Skin of body (tissue), 3 donors: ENCODE data around the gene PRMT1. TPM values are rescaled to one million over a fixed set of nuclear protein-coding genes. Genes with fewer than 3 reads are reported as not detected.
"Not testable (repeated sequence)": the region's sequence is repeated elsewhere in the genome, so short reads cannot be mapped to it uniquely, and the experiment has no call there.

Experiments used
- DNase-seq: peaks from one replicate; lab custom pipeline; 2025; lab: John Stamatoyannopoulos, UW
- small RNA-seq: library from RNA; depleted of rRNA; stranded (forward); fragments of <200 nt; gene quantifications from one replicate; pipeline ENCODE3, GENCODE V24; 2014; ENCODE audit warnings: low replicate concordance
- total RNA-seq: library from RNA; depleted of rRNA; stranded (reverse); fragments of >200 nt; gene quantifications from one replicate; pipeline ENCODE4 v1.2.3, GENCODE V29; 2014

Gene PRMT1
- total RNA-seq, 1 donor from 2014 or later: 129 TPM

DNA sequence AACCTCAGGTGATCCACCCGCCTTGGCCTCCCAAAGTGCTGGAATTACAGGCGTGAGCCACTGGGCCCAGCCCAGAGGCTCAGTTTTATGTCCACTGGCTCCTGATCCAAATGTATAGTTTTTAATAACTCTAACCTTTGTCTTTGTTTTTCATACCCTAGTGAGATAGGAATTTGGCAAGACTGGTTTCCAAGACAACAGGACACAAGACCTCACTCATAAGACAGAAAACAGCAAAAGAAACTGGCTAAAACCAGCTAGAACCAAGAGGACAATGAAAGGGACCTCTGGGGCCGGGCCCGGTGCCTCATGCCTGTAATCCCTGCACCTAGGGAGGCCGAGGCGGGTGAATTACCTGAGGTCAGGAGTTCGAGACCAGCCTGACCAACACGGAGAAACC, 41.4 kb downstream of the PRMT1 start:
- DNase-seq: no peak

DNA sequence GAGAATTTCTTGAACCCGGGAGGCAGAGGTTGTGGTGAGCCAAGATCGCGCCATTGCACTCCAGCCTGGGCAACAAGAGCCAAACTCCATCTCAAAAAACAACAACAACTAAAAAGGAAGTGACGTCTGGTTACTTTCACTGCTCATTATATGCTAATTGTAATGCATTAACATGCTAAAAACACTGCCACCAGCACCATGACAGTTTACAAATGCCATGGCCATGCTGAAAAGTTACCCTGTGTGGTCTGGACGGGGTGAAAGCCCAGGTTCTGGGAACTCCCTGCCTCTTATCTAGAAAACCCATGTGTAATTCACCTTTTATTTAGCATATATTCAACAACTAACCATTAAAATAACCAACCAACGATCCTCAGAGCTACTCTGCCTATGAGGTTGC, 41.9 kb downstream of the PRMT1 start:
- no peak for DNase-seq

DNA sequence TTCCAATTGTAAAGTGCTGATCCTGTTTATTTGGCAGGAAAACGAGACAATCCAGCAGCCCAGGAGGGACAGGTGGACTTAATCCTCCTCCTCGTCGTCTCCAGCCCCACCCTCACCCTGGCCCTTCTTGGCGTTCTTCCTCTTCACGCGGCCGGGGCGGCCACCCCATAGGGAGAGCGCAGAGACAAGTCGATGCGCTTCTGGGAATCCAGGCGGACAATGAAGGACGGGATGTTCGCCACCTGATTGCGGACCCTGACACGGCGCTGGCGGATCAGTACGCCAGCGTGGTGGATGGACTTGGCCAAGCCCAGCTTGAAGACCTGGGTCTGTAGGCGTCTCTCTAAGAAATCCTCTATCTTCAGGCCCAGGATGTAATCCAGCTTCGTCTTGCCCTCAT, 42.3 kb downstream of the PRMT1 start:
- not testable (repeated sequence) for DNase-seq

DNA sequence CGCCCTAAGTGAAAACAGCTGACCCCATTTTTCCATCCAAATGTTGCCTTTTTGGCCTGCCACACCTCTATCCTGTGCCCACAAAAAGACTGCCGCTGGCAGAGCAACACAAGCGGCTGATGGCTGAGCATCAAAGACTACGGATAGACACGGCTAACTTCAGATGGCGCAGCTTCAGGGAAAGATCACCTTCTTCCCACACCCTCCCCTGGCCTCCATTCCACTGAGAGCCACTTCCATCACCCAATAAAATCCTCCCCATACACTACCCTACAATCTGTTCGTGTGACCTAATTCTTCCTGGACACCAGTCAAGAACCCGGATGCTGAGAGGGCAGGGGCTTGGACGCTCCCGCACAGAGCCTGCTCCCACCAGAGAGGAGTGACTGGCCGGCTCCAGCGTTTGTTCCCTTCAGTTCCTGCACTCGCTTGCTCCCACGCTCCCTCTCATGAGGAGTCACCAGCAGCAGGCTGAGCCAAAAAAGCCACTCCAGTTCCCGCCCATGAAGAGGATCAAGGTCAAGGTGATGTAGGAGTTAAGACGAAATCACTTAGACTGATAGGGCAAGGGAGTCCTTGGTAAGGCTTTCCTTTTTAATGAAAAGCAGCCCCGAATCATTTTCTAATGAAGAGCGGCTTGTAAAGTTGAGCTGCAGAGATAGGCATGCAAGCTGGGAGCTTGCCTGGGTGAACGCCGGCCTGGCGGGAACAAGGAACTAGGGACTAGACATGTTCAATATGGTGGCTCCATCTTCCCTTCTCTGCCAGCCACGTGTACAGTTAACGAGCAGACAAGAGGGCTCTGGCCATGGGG, 50.4 kb downstream of the PRMT1 start:
- peak; percentile 27 for DNase-seq

- DNase-seq: no peak
Observed at GRCh38 chr19:49730166-49730565, 53.1 kb downstream of the PRMT1 start.

Small RNAs within 50 kb of the gene (small RNA-seq; reads per million reads assigned to genes)
- not detected for gene MIR5088

Other genes with a start within 250 kb of the PRMT1 start
- 0.59 TPM for gene SLC17A7, start 235.7 kb upstream of the PRMT1 start, total RNA-seq
- 49.7 TPM for gene PIH1D1, start 225.5 kb upstream of the PRMT1 start, total RNA-seq
- 22.5 TPM for gene ALDH16A1, start 224.0 kb upstream of the PRMT1 start, total RNA-seq
- 1.3 TPM for gene FLT3LG, start 203.1 kb upstream of the PRMT1 start, total RNA-seq
- gene RPL13A, start 189.7 kb upstream of the PRMT1 start, total RNA-seq: 3,296 TPM
- gene RPS11, start 180.8 kb upstream of the PRMT1 start, total RNA-seq: 2,894 TPM
- 96.1 TPM for gene FCGRT, start 164.6 kb upstream of the PRMT1 start, total RNA-seq
- 71.9 TPM for gene RCN3, start 149.3 kb upstream of the PRMT1 start, total RNA-seq
- 28.4 TPM for gene NOSIP, start 96.7 kb upstream of the PRMT1 start, total RNA-seq
- 2.8 TPM for gene PRRG2, start 96.0 kb upstream of the PRMT1 start, total RNA-seq
- gene PRR12, start 86.1 kb upstream of the PRMT1 start, total RNA-seq: 6.9 TPM
- gene RRAS, start 37.1 kb upstream of the PRMT1 start, total RNA-seq: 10.2 TPM
- 8.5 TPM for gene SCAF1, start 35.1 kb upstream of the PRMT1 start, total RNA-seq
- gene IRF3, start 11.4 kb upstream of the PRMT1 start, total RNA-seq: 42.6 TPM
- gene BCL2L12, start 11.3 kb upstream of the PRMT1 start, total RNA-seq: 5.0 TPM
- 0.69 TPM for gene ADM5, start 12.3 kb downstream of the PRMT1 start, total RNA-seq
- gene CPT1C, start 13.8 kb downstream of the PRMT1 start, total RNA-seq: 1.6 TPM
- 0.30 TPM for gene TSKS, start 86.0 kb downstream of the PRMT1 start, total RNA-seq
- gene AP2A1, start 89.7 kb downstream of the PRMT1 start, total RNA-seq: 31.4 TPM
- 13.4 TPM for gene FUZ, start 136.0 kb downstream of the PRMT1 start, total RNA-seq
- gene MED25, start 141.0 kb downstream of the PRMT1 start, total RNA-seq: 17.4 TPM
- gene PTOV1, start 173.9 kb downstream of the PRMT1 start, total RNA-seq: 46.4 TPM
- gene PNKP, start 190.3 kb downstream of the PRMT1 start, total RNA-seq: 25.2 TPM
- gene AKT1S1, start 200.1 kb downstream of the PRMT1 start, total RNA-seq: 4.3 TPM
- 12.9 TPM for gene TBC1D17, start 200.4 kb downstream of the PRMT1 start, total RNA-seq
- gene IL4I1, start 219.6 kb downstream of the PRMT1 start, total RNA-seq: 0.49 TPM